ENCODE measurements around the gene DVL1. TPM values are rescaled to one million over a fixed set of nuclear protein-coding genes. Genes with fewer than 3 reads are reported as not detected.

DVL1 gene
- total RNA-seq, 1 experiment from 2014 or later: 83.9 TPM

DNA sequence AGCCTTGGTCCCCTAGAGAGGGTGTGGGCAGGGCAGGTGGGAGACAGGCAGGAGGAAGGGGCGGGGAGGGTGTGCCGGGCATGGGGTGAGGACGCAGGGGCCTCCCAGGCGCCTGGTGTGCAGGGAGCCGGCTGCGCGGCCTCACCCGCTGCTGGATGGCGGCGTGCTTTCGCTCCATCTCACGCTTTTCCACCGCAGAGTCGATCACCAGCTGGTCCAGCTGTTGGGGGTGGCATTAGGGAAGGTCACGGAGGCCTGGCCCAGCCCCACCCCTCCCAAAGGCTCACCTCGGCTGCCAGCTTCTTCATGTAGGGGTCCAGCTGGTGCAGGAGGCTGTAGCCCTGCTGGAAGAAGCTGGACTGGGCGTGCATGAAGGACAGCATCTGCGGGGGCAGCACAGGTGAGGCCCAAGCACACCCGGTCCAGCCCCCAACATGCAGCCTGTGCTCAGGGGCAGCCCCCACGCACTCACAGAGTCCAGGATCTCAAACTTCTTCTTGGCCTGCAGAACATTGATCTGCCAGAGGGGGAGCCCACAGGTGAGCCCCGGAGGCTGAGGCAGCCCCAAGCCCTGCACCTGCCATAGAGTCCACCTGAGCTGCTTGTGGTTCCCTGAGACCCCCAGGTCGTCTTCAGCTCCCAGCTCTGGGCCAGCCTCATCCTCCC lies 49.4 kb downstream of the DVL1 start:
- Mint-ChIP-seq H3K27ac (ENCODE audit: unreplicated experiment) (no peak overlapping the region), H3K36me3 (ENCODE audit: insufficient read depth, unreplicated experiment) (peaks cover 17% of the 10 kb centered on the region), H3K9me3 (ENCODE audit: low read depth, unreplicated experiment) (no peaks in the 10 kb centered on the region), H3K4me3 (ENCODE audit: low read depth, unreplicated experiment) (no peak overlapping the region), H3K4me1 (ENCODE audit: low read depth, unreplicated experiment) (no peaks in the 10 kb centered on the region), H3K27me3 (ENCODE audit: unreplicated experiment) (no peaks in the 10 kb centered on the region)
- intact Hi-C loops (cut with micrococcal nuclease; ENCODE audit: unreplicated experiment): no loop called here
- CTCF ChIA-PET: interaction anchor here (0.7 kb wide), 1 partner anchor 8 kb away, joined by 3 read pairs; no protein-coding TSS in a partner anchor
- TF ChIP-seq, protein P1, sequence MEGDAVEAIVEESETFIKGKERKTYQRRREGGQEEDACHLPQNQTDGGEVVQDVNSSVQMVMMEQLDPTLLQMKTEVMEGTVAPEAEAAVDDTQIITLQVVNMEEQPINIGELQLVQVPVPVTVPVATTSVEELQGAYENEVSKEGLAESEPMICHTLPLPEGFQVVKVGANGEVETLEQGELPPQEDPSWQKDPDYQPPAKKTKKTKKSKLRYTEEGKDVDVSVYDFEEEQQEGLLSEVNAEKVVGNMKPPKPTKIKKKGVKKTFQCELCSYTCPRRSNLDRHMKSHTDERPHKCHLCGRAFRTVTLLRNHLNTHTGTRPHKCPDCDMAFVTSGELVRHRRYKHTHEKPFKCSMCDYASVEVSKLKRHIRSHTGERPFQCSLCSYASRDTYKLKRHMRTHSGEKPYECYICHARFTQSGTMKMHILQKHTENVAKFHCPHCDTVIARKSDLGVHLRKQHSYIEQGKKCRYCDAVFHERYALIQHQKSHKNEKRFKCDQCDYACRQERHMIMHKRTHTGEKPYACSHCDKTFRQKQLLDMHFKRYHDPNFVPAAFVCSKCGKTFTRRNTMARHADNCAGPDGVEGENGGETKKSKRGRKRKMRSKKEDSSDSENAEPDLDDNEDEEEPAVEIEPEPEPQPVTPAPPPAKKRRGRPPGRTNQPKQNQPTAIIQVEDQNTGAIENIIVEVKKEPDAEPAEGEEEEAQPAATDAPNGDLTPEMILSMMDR (IDR thresholded peaks at IDR 0.05; ENCODE audit: unreplicated experiment): peak; percentile 39
- BruUV-seq (replicated peaks): no TSS peak
- DNase-seq: peak; percentile 48

DNA sequence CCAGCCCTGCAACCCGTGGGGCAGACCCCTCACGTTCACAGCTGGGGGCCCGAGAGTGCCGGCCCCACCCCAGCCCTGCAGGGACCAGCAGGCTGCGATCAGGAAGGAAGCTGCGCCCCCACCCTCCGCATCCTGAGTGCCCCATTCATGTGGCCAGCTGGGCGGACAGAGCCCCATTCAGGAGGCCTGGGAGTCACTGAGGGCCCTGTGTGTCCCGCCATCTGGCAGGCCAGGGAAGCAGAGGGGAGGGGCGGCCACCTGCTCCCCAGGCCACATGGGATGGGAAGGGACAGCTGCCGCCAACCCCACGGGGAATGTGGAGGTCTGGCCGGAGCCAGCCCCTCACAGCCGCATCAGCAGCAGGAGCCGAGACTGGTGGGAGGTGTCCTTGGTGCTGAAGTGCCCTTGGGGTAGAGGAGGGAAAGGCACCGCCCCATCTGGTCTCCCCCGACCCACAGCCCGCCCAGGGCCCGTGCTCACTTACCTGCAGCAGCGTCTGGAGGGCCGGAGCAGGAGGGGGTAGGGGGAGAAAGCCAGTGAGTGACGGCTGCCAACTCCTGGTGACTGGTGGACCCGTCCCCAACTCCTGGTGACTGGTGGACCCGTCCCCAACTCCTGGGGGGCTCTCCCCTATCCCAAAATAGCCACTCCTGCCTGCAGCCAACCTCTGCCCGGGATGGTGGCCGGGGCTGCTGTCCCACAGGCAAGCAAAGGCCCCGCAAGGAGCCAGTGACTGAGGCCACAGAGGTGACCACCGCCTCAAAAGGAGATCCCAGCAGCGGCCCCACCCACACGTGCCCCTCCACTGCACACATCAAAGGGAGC lies 50.1 kb downstream of the DVL1 start:
- no peak for DNase-seq
- peaks cover 13% of the 10 kb centered on the region for H3K36me3 Mint-ChIP-seq (ENCODE audit: insufficient read depth, unreplicated experiment)
- no peaks in the 10 kb centered on the region for H3K9me3 Mint-ChIP-seq (ENCODE audit: low read depth, unreplicated experiment)
- TF ChIP-seq, protein P1 (IDR thresholded peaks at IDR 0.05; ENCODE audit: unreplicated experiment): no peak
- BruUV-seq (replicated peaks): no TSS peak
- no peaks in the 10 kb centered on the region for H3K27me3 Mint-ChIP-seq (ENCODE audit: unreplicated experiment)
- H3K27ac Mint-ChIP-seq (ENCODE audit: unreplicated experiment): no peak overlapping the region
- no peak overlapping the region for H3K4me3 Mint-ChIP-seq (ENCODE audit: low read depth, unreplicated experiment)
- CTCF ChIA-PET: no interaction called here
- no peaks in the 10 kb centered on the region for H3K4me1 Mint-ChIP-seq (ENCODE audit: low read depth, unreplicated experiment)
- intact Hi-C loops (cut with micrococcal nuclease; ENCODE audit: unreplicated experiment): no loop called here

DNA sequence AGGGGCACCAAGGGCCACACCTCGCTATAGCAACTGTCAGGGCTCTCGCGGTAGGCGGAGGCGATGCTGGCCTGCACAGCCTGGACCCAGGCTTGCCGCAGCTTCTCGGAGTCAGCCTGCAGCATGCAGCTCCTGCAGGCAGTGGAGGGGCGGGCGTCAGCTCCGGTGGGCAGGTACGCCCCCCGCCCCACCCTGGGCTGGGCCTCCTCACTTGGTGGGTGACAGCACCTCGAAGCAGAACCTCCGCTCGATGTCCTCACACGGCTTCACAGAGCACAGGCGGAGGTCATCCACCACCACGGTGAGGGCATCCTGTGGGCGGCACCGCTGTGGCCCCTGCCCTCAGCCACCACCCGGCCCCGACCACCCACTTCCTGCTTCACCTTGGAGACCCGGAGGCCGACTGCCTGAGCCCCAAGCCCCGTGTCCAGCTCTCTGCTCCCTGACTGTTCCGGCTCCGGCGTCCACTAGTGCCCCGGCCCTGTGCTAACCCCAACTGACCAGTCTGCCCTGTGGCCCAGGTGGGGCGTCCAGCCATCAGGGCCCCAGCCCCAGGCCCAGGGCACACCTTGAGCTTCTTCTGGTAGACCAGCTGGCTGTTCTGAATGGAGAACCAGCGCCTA lies 51.3 kb downstream of the DVL1 start:
- no peaks in the 10 kb centered on the region for H3K9me3 Mint-ChIP-seq (ENCODE audit: low read depth, unreplicated experiment)
- no peak overlapping the region for H3K4me3 Mint-ChIP-seq (ENCODE audit: low read depth, unreplicated experiment)
- no peaks in the 10 kb centered on the region for H3K4me1 Mint-ChIP-seq (ENCODE audit: low read depth, unreplicated experiment)
- TF ChIP-seq, protein P1 (IDR thresholded peaks at IDR 0.05; ENCODE audit: unreplicated experiment): no peak
- DNase-seq: no peak
- no TSS peak for BruUV-seq (replicated peaks)
- H3K36me3 Mint-ChIP-seq (ENCODE audit: insufficient read depth, unreplicated experiment): peaks cover 13% of the 10 kb centered on the region
- H3K27ac Mint-ChIP-seq (ENCODE audit: unreplicated experiment): no peak overlapping the region
- intact Hi-C loops (cut with micrococcal nuclease; ENCODE audit: unreplicated experiment): no loop called here
- no peaks in the 10 kb centered on the region for H3K27me3 Mint-ChIP-seq (ENCODE audit: unreplicated experiment)
- CTCF ChIA-PET: no interaction called here

DNA sequence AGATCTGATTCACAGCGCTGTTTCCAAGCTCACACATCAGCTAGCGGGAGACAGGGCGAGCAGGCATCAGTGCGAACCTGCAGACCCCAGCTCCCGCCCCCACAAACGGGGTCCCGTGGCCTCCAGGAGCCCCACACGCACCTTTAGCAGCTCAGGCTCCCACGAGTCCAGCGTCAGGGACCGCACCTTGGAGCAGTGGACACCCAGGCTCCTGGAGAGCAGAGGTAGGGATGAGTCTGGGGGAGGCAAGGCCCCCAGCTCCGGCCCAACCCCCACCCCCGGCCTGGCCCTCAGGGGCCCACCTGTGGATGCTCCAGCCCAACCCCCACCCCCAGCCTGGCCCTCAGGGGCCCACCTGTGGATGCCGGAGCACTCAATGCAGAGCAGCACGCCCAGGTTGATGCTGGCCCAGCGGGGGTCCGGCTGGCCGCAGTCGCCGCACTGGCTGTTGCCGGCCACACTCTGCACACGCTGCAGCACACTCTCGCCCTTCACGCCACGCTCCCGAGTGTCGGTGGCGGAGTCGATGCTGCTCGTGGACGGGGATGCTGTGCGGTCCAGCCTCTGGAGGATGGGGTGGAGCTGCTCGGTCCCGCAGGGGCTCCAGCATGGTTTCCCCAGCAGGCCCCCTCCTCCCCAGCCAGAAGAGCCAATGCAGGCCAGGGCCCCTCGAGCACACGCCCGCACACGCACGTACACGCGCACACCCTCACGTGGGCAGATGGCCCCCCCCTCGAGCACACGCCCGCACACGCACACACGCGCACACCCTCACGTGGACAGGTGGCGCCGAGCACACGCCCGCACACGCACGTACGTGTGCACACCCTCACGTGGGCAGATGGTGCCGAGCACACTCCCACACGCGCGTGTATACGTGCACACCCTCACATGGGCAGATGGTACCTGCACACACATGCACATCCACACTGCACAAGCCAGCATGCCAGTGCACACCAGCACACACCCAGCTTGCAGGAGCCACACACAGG lies 52.9 kb downstream of the DVL1 start:
- TF ChIP-seq, protein P1 (IDR thresholded peaks at IDR 0.05; ENCODE audit: unreplicated experiment): no peak
- intact Hi-C loops (cut with micrococcal nuclease; ENCODE audit: unreplicated experiment): no loop called here
- CTCF ChIA-PET: no interaction called here
- no peaks in the 10 kb centered on the region for H3K4me1 Mint-ChIP-seq (ENCODE audit: low read depth, unreplicated experiment)
- no peak overlapping the region for H3K27ac Mint-ChIP-seq (ENCODE audit: unreplicated experiment)
- BruUV-seq (replicated peaks): no TSS peak
- no peak for DNase-seq
- no peaks in the 10 kb centered on the region for H3K27me3 Mint-ChIP-seq (ENCODE audit: unreplicated experiment)
- peaks cover 20% of the 10 kb centered on the region for H3K36me3 Mint-ChIP-seq (ENCODE audit: insufficient read depth, unreplicated experiment)
- no peaks in the 10 kb centered on the region for H3K9me3 Mint-ChIP-seq (ENCODE audit: low read depth, unreplicated experiment)
- H3K4me3 Mint-ChIP-seq (ENCODE audit: low read depth, unreplicated experiment): no peak overlapping the region
